Hematopoietic multipotent progenitor cell treated with erythropoietin and hydrocortisone succinate and interleukin-3 and kit ligand, for 17 days (in vitro differentiated cells): Measurements from ENCODE around the gene ERLEC1.
"Not testable (repeated sequence)": the region's sequence is repeated elsewhere in the genome, so short reads cannot be mapped to it uniquely, and the experiment has no call there.

Source experiments
- DNase-seq: peaks from one replicate; pipeline ENCODE4 v3.0.0-alpha.2; 2015; ENCODE audit warnings: low spot score

Gene ERLEC1

GRCh38 chr2:53829980-53830290 lies 43.1 kb downstream of the ERLEC1 start:
- not testable (repeated sequence) for DNase-seq

GRCh38 chr2:53840580-53840979 lies 53.7 kb downstream of the ERLEC1 start:
- no peak for DNase-seq

GRCh38 chr2:53841651-53842050 lies 54.8 kb downstream of the ERLEC1 start:
- DNase-seq = not testable (repeated sequence)

- no peak for DNase-seq
These were observed 56.0 kb downstream of the ERLEC1 start for GRCh38 chr2:53842891-53843290.

- DNase-seq = no peak
These were observed 56.8 kb downstream of the ERLEC1 start for GRCh38 chr2:53843595-53843994.

GRCh38 chr2:53848062-53848461 lies 61.2 kb downstream of the ERLEC1 start:
- DNase-seq = no peak

- DNase-seq = not testable (repeated sequence)
These were observed 64.4 kb downstream of the ERLEC1 start for GRCh38 chr2:53851052-53851757.

- no peak for DNase-seq
These were observed 65.7 kb downstream of the ERLEC1 start for GRCh38 chr2:53852532-53852931.

- no peak for DNase-seq
These were observed 67.8 kb downstream of the ERLEC1 start for GRCh38 chr2:53854678-53855077.

GRCh38 chr2:53856272-53856671 lies 69.4 kb downstream of the ERLEC1 start:
- DNase-seq = no peak

- no peak for DNase-seq
These were observed 72.7 kb downstream of the ERLEC1 start, which contains the start of gene GPR75 for GRCh38 chr2:53859206-53860181. GPR75 (minus strand) TSS chr2:53859967; CDS start chr2:53854756, 5,211 bp downstream.

- DNase-seq = no peak
These were observed 75.0 kb downstream of the ERLEC1 start for GRCh38 chr2:53861824-53862223.

GRCh38 chr2:53863538-53864227 lies 76.8 kb downstream of the ERLEC1 start:
- no peak for DNase-seq

GRCh38 chr2:53865264-53865663 lies 78.4 kb downstream of the ERLEC1 start:
- DNase-seq = no peak

GRCh38 chr2:53865962-53866361 lies 79.1 kb downstream of the ERLEC1 start:
- DNase-seq = no peak

GRCh38 chr2:53867169-53867568 lies 80.3 kb downstream of the ERLEC1 start:
- no peak for DNase-seq

GRCh38 chr2:53867773-53868172 lies 80.9 kb downstream of the ERLEC1 start:
- DNase-seq = no peak
